GM21737 (cell line): ENCODE data around the gene ST6GALNAC4.

Experiments used
- ATAC-seq: cut with Tn5 transposase; IDR thresholded peaks from one replicate; pipeline ENCODE4 v1.9.1; 2021; ENCODE audit warnings: mild to moderate bottlenecking, moderate library complexity; ENCODE audit not compliant: unreplicated experiment

The ST6GALNAC4 gene

GRCh38 chr9:127916720-127917581 is at the start of gene ST6GALNAC4:
TSS of gene ST6GALNAC4 (minus strand) at chr9:127917041. CDS start at chr9:127916419, 622 bp downstream.
- ATAC-seq, result peak; percentile 69

GRCh38 chr9:127965953-127966352 is 49.1 kb upstream of the ST6GALNAC4 start:
- ATAC-seq, result no peak

DNA sequence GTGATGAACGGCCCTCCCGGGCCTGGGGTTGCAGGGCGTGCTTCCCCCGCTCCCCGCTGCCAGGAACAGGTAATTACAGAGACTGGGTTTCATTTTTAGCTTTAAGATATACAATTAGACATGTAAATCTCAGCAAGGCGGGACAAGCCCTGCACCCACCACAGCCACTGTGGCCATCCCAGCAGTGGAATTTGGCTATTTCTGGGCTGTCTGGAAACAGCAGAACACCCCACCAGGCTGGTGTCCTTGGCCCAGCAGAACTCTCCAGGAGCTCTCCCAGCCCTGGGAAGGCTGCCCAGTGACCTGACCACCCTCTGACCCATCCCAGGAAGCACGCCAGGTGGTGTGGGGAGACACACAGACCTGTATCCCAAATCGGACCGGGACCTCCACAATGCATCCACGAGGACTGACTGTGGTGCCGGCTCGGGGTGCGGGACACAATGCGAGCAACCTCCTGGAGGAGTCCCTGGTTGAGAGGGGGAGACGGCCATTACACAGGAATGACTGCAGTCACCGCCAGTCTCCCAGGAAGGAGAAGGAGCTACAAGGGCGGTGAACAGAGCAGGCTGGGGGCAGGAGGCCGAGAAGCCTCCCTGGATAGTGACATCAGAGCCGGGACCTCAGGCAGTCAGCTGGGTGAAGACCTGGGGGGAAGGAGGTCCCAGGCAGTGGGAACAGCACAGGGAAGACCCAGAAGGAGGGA is 46.7 kb upstream of the ST6GALNAC4 start:
- no peak for ATAC-seq

DNA sequence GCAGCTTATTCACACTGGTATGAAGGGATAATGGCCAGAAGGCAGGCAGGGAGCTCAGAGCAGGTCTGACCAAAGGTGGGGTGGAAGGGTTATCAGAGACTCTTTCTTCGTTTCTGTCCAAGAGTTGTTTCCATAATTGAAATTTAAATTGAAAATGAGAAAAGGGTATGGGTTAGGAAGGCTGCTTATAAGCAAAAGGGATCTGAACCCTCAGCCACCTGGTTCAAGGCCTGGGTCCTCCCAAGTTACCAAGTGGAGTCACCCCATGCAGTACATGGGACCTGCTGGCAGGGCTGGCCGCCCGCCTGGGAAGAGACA is 46.2 kb upstream of the ST6GALNAC4 start:
- no peak for ATAC-seq

DNA sequence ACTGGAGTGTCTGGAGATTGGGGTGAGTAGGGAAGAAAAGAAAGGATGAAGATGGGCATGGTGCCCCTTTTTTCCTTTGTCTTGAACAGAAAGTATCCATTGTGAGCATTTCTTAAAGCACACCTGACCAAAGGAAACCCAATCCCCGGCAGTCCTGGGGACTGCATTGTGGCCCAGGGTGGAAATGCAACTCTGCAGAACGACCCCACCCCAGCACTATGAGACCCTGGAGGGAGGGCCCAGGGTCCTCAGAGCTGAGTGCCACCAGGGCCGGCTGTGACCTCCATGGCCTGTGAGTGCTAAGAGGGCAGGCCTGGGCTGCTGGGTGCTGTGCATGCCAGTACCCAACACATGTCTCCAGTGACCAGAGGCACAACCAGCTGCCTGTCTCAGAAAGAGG is 45.4 kb upstream of the ST6GALNAC4 start:
- no peak for ATAC-seq

DNA sequence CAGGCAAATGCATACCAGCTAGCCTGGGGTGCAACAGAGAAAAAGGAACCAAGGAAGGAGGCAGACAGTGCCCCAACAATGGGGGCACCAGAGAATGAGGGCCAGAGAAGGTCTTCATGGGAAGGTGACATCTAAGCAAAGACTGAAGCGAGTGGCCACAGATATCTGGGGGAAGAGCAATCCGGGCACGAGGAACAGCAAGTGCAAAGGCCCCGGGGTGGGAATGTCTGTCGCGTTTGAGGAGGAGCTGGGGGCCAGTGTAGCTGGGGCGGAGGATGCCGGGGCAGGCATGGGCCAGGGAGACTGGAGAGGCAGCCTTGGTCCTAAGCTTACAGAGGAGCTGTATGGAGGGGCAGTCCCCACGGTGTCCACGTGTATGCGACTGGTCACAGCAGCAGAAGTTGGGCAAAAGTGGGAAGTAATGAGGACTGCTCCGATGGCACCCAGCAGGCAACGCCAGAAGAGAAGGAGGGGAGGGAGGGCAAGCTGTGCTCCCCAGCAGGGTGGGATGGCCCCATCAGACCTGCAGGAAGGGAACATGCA is 44.8 kb upstream of the ST6GALNAC4 start:
- no peak for ATAC-seq

DNA sequence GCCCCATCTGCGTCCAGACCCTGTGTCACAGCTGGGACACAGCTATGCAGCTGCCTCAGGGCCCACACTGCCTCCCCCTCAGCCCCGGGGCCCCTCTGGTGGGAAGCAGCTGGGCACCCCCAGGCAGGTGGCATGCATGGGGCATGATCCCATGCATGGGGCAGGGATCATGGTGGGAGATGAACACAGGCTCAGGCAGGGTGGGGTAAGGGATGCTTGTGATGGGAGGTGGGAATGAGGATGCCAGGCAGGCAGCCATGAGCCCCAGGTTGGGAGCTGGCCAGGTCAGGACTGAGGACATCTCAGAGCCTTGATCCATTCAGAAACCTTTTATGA is 44.3 kb upstream of the ST6GALNAC4 start:
- no peak for ATAC-seq

- no peak for ATAC-seq
These were observed 43.7 kb upstream of the ST6GALNAC4 start for GRCh38 chr9:127960410-127961154.

GRCh38 chr9:127959841-127960409 is 43.1 kb upstream of the ST6GALNAC4 start:
- no peak for ATAC-seq

- ATAC-seq, result no peak
These were observed 42.6 kb upstream of the ST6GALNAC4 start for GRCh38 chr9:127959398-127959797.

GRCh38 chr9:127958728-127959127 is 41.9 kb upstream of the ST6GALNAC4 start:
- no peak for ATAC-seq

DNA sequence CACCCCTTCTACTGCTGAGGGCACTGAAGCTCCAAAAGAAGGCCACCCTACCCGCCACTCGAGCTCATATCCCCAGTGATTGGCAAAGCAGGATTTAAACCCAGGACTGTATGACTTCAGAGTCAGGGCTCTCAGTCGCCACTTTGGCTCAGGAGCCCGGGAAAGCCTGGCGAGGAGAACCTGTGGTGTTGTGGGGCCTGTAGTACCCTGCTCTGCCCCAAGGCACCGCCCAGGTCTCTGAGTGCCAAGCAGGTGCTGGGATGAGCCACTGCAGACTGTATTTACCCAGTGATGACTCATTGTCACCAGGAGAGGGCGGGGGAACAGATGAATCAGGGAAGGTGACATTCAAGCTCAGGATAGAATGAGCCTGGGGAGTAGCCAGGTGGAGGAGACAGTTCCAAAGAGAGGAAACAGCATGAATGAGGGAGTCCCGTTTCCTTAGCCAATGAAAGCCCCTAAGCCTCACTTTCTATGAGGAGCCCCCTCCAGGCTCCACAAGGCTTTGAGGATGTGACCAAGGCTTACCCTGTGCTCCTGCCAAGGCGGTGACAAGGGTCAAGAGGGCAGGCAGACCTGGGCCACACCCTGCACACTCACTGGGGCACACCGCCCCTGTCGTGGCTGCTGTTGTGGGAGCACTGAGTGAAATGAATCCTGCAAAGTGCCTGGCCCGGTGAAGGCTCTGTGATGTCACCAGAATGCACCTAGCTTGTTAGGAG is 38.6 kb upstream of the ST6GALNAC4 start:
- ATAC-seq, result peak; percentile 67

GRCh38 chr9:127954831-127955293 is 38.0 kb upstream of the ST6GALNAC4 start:
- no peak for ATAC-seq

DNA sequence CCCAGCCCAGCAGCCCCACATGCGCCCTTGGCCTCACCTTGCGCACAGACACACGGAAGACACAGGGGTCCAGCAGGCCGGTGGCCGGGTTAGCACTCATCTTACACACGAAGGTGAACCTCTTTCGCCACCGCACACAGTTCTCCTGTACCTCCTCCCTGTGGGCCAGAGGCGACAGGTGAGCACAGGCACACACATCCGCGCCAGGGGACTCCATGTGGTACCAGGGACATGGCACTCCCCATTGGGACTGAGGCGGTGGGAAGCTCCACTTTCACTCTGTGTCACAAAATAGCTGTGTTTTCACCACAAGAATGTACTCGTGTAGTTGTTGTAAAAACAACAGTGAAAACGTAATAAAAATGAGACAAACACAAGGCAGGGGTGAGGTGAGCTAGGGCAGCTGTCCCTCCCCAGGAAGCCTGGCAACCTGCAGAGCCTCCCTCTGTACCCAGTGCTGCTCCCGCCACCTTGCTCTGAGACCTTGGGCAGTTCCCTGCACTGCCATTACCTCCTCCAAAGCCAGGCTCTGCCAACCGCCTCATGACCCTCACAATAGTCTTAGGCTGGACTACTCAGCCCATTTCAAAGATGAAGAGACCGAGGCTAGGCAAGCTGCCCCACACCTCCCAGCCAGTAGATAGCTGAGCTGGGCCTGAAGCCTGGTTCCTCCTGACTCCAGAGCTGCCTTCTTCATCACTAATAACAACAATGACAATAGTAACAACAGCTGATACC is 37.1 kb upstream of the ST6GALNAC4 start:
- ATAC-seq, result no peak

DNA sequence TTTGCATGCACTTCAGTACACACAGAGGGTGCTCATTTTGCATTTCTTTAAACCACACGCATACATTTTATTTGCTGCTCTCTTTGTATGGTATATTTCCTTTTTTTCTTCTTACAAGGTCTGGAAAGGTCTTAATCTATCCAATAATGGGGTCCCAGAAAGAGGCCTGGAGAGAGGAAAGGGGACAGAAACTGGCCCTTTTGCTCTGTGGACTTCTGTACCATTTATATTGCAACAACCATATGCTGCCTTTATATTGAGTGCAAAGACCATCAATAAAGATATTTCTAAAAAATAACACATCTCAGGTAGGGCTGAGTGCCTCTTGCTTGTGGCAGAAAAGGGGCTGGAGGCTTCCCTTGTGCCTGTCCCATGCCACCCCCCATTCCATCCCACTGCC is 36.3 kb upstream of the ST6GALNAC4 start:
- no peak for ATAC-seq

GRCh38 chr9:127950513-127951289 is 33.9 kb upstream of the ST6GALNAC4 start:
- ATAC-seq, result no peak

- no peak for ATAC-seq
These were observed 33.1 kb upstream of the ST6GALNAC4 start for GRCh38 chr9:127949827-127950512.
